Measurements from ENCODE around the gene DNAJC7.

DNA sequence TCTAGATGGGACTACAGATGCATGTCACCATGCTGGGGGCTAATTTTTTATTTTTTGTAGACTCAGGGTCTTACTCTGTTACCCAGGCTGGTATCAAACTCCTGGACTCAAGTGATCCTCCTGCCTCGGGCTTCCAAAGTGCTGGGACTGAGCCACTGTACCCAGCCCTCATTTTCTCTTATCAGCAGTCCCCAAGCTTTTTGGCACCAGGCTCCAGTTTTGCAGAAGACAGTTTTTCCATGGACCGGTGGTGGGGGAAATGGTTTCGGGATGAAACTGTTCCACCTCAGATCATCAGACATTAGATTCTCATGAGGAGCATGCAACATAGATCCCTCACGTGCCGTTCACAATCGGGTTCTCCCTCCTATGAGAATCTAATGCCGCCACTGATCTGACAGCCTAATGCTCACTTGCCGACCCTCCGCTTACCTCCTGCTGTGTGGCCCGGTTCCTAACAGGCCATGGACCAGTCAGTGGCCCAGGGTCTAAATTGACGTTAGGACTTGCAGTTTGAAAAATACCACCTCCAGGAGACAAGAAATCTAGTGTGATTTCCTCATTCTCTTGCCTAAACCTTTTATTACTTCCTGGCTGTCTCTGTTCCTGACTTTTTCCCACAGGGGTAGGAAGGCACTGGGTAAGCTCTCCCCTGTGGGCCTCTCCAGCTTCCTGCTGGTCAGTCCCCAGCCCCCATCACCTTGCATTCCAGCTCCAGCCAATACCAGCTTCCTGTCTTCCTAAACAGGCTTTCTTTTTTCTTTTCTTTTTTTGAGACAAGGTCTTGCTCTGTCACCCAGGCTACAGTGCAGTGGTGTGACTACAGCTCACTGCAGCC, 60.0 kb downstream of the DNAJC7 start:
- TF ChIP-seq, protein P1, sequence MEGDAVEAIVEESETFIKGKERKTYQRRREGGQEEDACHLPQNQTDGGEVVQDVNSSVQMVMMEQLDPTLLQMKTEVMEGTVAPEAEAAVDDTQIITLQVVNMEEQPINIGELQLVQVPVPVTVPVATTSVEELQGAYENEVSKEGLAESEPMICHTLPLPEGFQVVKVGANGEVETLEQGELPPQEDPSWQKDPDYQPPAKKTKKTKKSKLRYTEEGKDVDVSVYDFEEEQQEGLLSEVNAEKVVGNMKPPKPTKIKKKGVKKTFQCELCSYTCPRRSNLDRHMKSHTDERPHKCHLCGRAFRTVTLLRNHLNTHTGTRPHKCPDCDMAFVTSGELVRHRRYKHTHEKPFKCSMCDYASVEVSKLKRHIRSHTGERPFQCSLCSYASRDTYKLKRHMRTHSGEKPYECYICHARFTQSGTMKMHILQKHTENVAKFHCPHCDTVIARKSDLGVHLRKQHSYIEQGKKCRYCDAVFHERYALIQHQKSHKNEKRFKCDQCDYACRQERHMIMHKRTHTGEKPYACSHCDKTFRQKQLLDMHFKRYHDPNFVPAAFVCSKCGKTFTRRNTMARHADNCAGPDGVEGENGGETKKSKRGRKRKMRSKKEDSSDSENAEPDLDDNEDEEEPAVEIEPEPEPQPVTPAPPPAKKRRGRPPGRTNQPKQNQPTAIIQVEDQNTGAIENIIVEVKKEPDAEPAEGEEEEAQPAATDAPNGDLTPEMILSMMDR (IDR thresholded peaks at IDR 0.05; ENCODE audit: insufficient read depth, low read length, poor library complexity, severe bottlenecking) = no peak
- no peak for TF ChIP-seq EZH2phosphoT487 (conservative IDR thresholded peaks at IDR 0.05; ENCODE audit: low read length)
